A549 (cell line): ENCODE measurements around the gene CACNB1. TPM values are rescaled to one million over a fixed set of nuclear protein-coding genes. Genes with fewer than 3 reads are reported as not detected.
A peak's percentile ranks its signal among the peaks of the same experiment; 100 is the strongest.
"Not testable (repeated sequence)": the region's sequence is repeated elsewhere in the genome, so short reads cannot be mapped to it uniquely, and the experiment has no call there.

Source experiments
- ATAC-seq, 2 experiments: fragments of 200-7000 bp in 1 of 2; fragments of >200 bp in 1 of 2; cut with Nextera tagmentation in 1 of 2; cut with Tn5 transposase in 1 of 2; 3 replicates each; pipeline versions ENCODE4 v1.8.0 to v1.9.1; 2018 to 2020; ENCODE audit warnings: mild to moderate bottlenecking in 1 of 2, moderate library complexity in 1 of 2
- CTCF ChIA-PET: fragments of 300-600 bp; sonication (Branson Sonifier 250); formaldehyde crosslinking; extraction: SDS; loops from one replicate; lab custom pipeline; 2021; ENCODE audit warnings: antibody characterized with exemption, inconsistent platforms; lab: Yijun Ruan, JAX
- POLR2A ChIA-PET: fragments of 350-600 bp; formaldehyde crosslinking; extraction: SDS; loops from one replicate; lab custom pipeline; 2021; ENCODE audit warnings: antibody characterized with exemption, inconsistent platforms; lab: Yijun Ruan, JAX
- DNase-seq, 2 experiments: peaks; one replicate each; pipeline versions ENCODE4 v3.0.0 to v3.0.0-alpha.2; 2011 to 2016; ENCODE audit warnings: low read depth in 1 of 2, low spot score in 1 of 2
- FAIRE-seq: peaks from 2 replicates; lab custom pipeline; 2011; peaks lifted over from hg19 to GRCh38; lab: Jason Lieb, UNC
- H3K27ac ChIP-seq, 2 experiments: fragments of >200 bp; sonication (Bioruptor Twin); formaldehyde crosslinking; 3 replicates each; pipeline ENCODE4 v1.5.1; 2016 to 2017
- H3K4me1 ChIP-seq: fragments of >200 bp; sonication (Bioruptor Twin); formaldehyde crosslinking; 3 replicates; pipeline ENCODE4 v1.6.1; 2016
- H3K4me2 ChIP-seq: fragments of >200 bp; sonication (Bioruptor Twin); formaldehyde crosslinking; 3 replicates; pipeline ENCODE4 v1.6.1; 2016
- H3K4me3 ChIP-seq: fragments of >200 bp; sonication (Bioruptor Twin); formaldehyde crosslinking; 3 replicates; pipeline ENCODE4 v1.5.1; 2016
- H3K9me3 ChIP-seq: fragments of >200 bp; sonication (Bioruptor Twin); formaldehyde crosslinking; 3 replicates; pipeline ENCODE4 v1.6.1; 2016
- CHD4 ChIP-seq: fragments of 200-600 bp; sonication (generic); IDR thresholded peaks from 2 replicates; pipeline ENCODE4 v1.6.1; 2016; ENCODE audit warnings: antibody characterized with exemption, mild to moderate bottlenecking, borderline replicate concordance
- FOSB ChIP-seq: fragments of 250-450 bp; sonication (Bioruptor Pico); IDR thresholded peaks from 2 replicates; pipeline ENCODE4 v1.5.0; 2020; ENCODE audit warnings: mild to moderate bottlenecking, moderate library complexity
- FOSL2 ChIP-seq, 2 experiments: fragments of 450-650 bp in 1 of 2; fragments of >200 bp in 1 of 2; sonication (Bioruptor Twin) in 1 of 2; formaldehyde crosslinking; IDR thresholded peaks; 2 replicates each; pipeline versions ENCODE4 v1.5.0 to v1.6.1; 2016 to 2020; ENCODE audit warnings: mild to moderate bottlenecking in 1 of 2, moderate library complexity in 1 of 2
- HOXB5 ChIP-seq: fragments of 250-450 bp; sonication (Bioruptor Pico); IDR thresholded peaks from 2 replicates; pipeline ENCODE4 v1.5.0; 2020; ENCODE audit warnings: mild to moderate bottlenecking, moderate library complexity
- MAFK ChIP-seq: fragments of 450-650 bp; IDR thresholded peaks from 2 replicates; pipeline ENCODE4 v1.6.1; 2014; ENCODE audit not compliant: partially characterized antibody
- RAD21 ChIP-seq, 2 experiments: fragments of >200 bp in 1 of 2; sonication (Bioruptor Twin) in 1 of 2; formaldehyde crosslinking in 1 of 2; IDR thresholded peaks in 1 of 2; conservative IDR thresholded peaks in 1 of 2; 2 replicates in 1 of 2; 3 replicates in 1 of 2; pipeline ENCODE4 v1.6.1; 2012 to 2018; ENCODE audit warnings: inconsistent platforms in 1 of 2
- RARB ChIP-seq: fragments of 250-450 bp; sonication (Bioruptor Pico); IDR thresholded peaks from 2 replicates; pipeline ENCODE4 v1.8.0; 2021; ENCODE audit warnings: mild to moderate bottlenecking, moderate library complexity
- RCOR1 ChIP-seq: fragments of 150-350 bp; IDR thresholded peaks from 2 replicates; pipeline ENCODE4 v1.6.1; 2014; ENCODE audit warnings: antibody characterized with exemption, low read length, low read depth
- RNF2 ChIP-seq: fragments of 200-600 bp; sonication (generic); IDR thresholded peaks from 2 replicates; pipeline ENCODE4 v1.6.1; 2016; ENCODE audit warnings: low read depth, mild to moderate bottlenecking, antibody characterized with exemption, moderate library complexity, borderline replicate concordance
- TP53 ChIP-seq: fragments of 250-450 bp; sonication (Bioruptor Pico); IDR thresholded peaks from 2 replicates; pipeline ENCODE4 v1.5.0; 2021; ENCODE audit warnings: mild to moderate bottlenecking, moderate library complexity
- ZC3H11A ChIP-seq: fragments of 450-650 bp; IDR thresholded peaks from 2 replicates; pipeline ENCODE4 v1.6.1; 2014; ENCODE audit warnings: antibody characterized with exemption, mild to moderate bottlenecking
- WGBS: methylation state at CpG from one replicate; pipeline ENCODE4 v1.1.6; 2017; ENCODE audit errors: missing lambda C conversion rate; 5-methylcytosine and 5-hydroxymethylcytosine counted together
- polyA plus RNA-seq, 4 experiments: library from polyadenylated mRNA; depleted of rRNA in 3 of 4; stranded (reverse); fragments of >200 nt; fragmentation: RNase III in 1 of 4; extraction: RNeasy Plus Mini Kit Qiagen cat#74134 plus additional on column Dnase treatment in 1 of 4; gene quantifications; 2 replicates in 3 of 4; 3 replicates in 1 of 4; pipeline ENCODE4 v1.2.3, GENCODE V29; 2011 to 2017

Gene CACNB1
- polyA plus RNA-seq, 2 of the 4 experiments (the other 2 are of a cell fraction): 3.6 to 3.9 TPM

GRCh38 chr17:39131616-39132015, 65.9 kb downstream of the CACNB1 start:
- Histone ChIP-seq H3K4me3 (no peak overlapping the region), H3K9me3 (no peaks in the 10 kb centered on the region), H3K4me1 (0 out of 3 replicates have a peak, but pooled peaks cover 8% of the 10 kb centered on the region), H3K4me2 (no peak overlapping the region), H3K27ac (peak overlapping the region in 1 of 2 experiments; percentile 49; a peak in 3 of 6 replicates)
- CTCF ChIA-PET: interaction anchor here (0.7 kb wide), 1 partner anchor 22 kb away, joined by 3 read pairs; no protein-coding TSS in a partner anchor
- ATAC-seq (no peak; a peak in 2 of 6 replicates), DNase-seq (no peak), FAIRE-seq (no peak)
- TF ChIP-seq RNF2: no peak
- TF ChIP-seq CHD4: no peak
- no peak for TF ChIP-seq RARB (CRISPR knock-in tag)
- no peak for TF ChIP-seq TP53 (CRISPR knock-in tag)
- WGBS: 80% methylated on average over 6 of the region's 6 CpGs
- POLR2A ChIA-PET: no interaction called here

- ChIA-PET POLR2A (no interaction called here), CTCF (no interaction called here)
- Histone ChIP-seq H3K9me3 (no peaks in the 10 kb centered on the region), H3K4me3 (no peak overlapping the region), H3K27ac (no peak overlapping the region), H3K4me2 (no peak overlapping the region), H3K4me1 (0 out of 3 replicates have a peak, but pooled peaks cover 8% of the 10 kb centered on the region)
- TF ChIP-seq HOXB5 (CRISPR knock-in tag): no peak
- no peak for TF ChIP-seq FOSL2 (IDR thresholded peaks at IDR 0.05)
- TF ChIP-seq FOSL2 (CRISPR knock-in tag; IDR thresholded peaks at IDR 0.05): no peak
- no peak for TF ChIP-seq RCOR1
- 64% methylated on average over 3 of the region's 3 CpGs for WGBS
- ATAC-seq (no peak), DNase-seq (no peak), FAIRE-seq (no peak)
Observed at GRCh38 chr17:39130205-39130604, 67.3 kb downstream of the CACNB1 start.

- H3K9me3 ChIP-seq, DNase-seq, H3K27ac ChIP-seq, FAIRE-seq, H3K4me2 ChIP-seq, ATAC-seq, H3K4me1 ChIP-seq, POLR2A ChIA-PET, H3K4me3 ChIP-seq: not testable (repeated sequence)
- WGBS: 79% methylated on average over 6 of the region's 6 CpGs
- CTCF ChIA-PET: interaction anchor here (0.7 kb wide), 1 partner anchor 46 kb away, joined by 3 read pairs; no protein-coding TSS in a partner anchor
Observed at GRCh38 chr17:39129544-39129943, 67.9 kb downstream of the CACNB1 start.

- no peak for TF ChIP-seq RAD21 (conservative IDR thresholded peaks at IDR 0.05 in 1 of 2, IDR thresholded peaks at IDR 0.05 in 1 of 2)
- ATAC-seq: no peak
- no peaks in the 10 kb centered on the region for H3K9me3 ChIP-seq
- H3K27ac ChIP-seq: no peak overlapping the region
- ChIA-PET CTCF (interaction anchor here (1.0 to 5.3 kb wide), 3 partner anchors 26 to 97 kb away, joined by 3 to 33 read pairs (median 3); partner anchors contain the start of gene PLXDC1), POLR2A (no interaction called here)
- WGBS: 85% methylated on average over 6 of the region's 6 CpGs
- no peak for DNase-seq
- H3K4me1 ChIP-seq: no peaks in the 10 kb centered on the region
- H3K4me3 ChIP-seq: no peak overlapping the region
- FAIRE-seq: no peak
- H3K4me2 ChIP-seq: no peak overlapping the region
Observed at GRCh38 chr17:39126436-39126835, 71.0 kb downstream of the CACNB1 start.

GRCh38 chr17:39125143-39125875, 72.2 kb downstream of the CACNB1 start:
- ATAC-seq: no peak
- ChIA-PET CTCF (interaction anchor here (1.2 to 5.3 kb wide), 5 partner anchors 18 to 496 kb away, joined by 3 to 33 read pairs (median 4); partner anchors contain the start of gene PLXDC1), POLR2A (no interaction called here)
- H3K4me1 ChIP-seq: no peaks in the 10 kb centered on the region
- WGBS: 89% methylated on average over 2 of the region's 2 CpGs
- TF ChIP-seq ZC3H11A (no peak), MAFK (peak; percentile 98)
- TF ChIP-seq, all 56 proteins: peak for 1
- Histone ChIP-seq H3K27ac (no peak overlapping the region), H3K9me3 (no peaks in the 10 kb centered on the region), H3K4me3 (no peak overlapping the region), H3K4me2 (no peak overlapping the region)
- no peak for FAIRE-seq
- DNase-seq: no peak

GRCh38 chr17:39123627-39124026, 73.8 kb downstream of the CACNB1 start:
- Histone ChIP-seq H3K27ac (no peak overlapping the region), H3K4me1 (no peaks in the 10 kb centered on the region), H3K4me3 (no peak overlapping the region), H3K9me3 (no peaks in the 10 kb centered on the region), H3K4me2 (no peak overlapping the region)
- no peak for TF ChIP-seq FOSB (CRISPR knock-in tag)
- no peak for DNase-seq
- FAIRE-seq: no peak
- WGBS: 77% methylated on average over 7 of the region's 9 CpGs
- CTCF ChIA-PET: interaction anchor here (1.1 to 5.3 kb wide), 7 partner anchors 12 to 565 kb away, joined by 3 to 33 read pairs (median 3); partner anchors contain the start of gene PLXDC1
- POLR2A ChIA-PET: no interaction called here
- no peak for ATAC-seq

Other genes starting within 250 kb of the CACNB1 start
- 0.04 TPM in 1 of 2 replicates, not detected in the other for gene FBXO47, start 230.3 kb downstream of the CACNB1 start, polyA plus RNA-seq (2011; rRNA removed)
- 0.04 TPM in 1 of 3 replicates, not detected in the others for gene FBXO47, start 230.3 kb downstream of the CACNB1 start, polyA plus RNA-seq (2017; fragmentation: RNase III; extraction: RNeasy Plus Mini Kit Qiagen cat#74134 plus additional on column Dnase treatment)
- 0.36 and 0.77 TPM in 2 replicates for gene PLXDC1, start 46.0 kb downstream of the CACNB1 start, polyA plus RNA-seq (2011; rRNA removed)
- gene PLXDC1, start 46.0 kb downstream of the CACNB1 start, polyA plus RNA-seq (2017; fragmentation: RNase III; extraction: RNeasy Plus Mini Kit Qiagen cat#74134 plus additional on column Dnase treatment): 0.22 to 0.54 TPM (median 0.31 TPM) in 3 replicates
- not detected in 2 replicates for gene ARL5C, start 31.5 kb downstream of the CACNB1 start, polyA plus RNA-seq (2011; rRNA removed)
- gene ARL5C, start 31.5 kb downstream of the CACNB1 start, polyA plus RNA-seq (2017; fragmentation: RNase III; extraction: RNeasy Plus Mini Kit Qiagen cat#74134 plus additional on column Dnase treatment): not detected in 3 replicates
- 1,983 and 2,211 TPM in 2 replicates for gene RPL19, start 2.6 kb upstream of the CACNB1 start, polyA plus RNA-seq (2011; rRNA removed)
- gene RPL19, start 2.6 kb upstream of the CACNB1 start, polyA plus RNA-seq (2017; fragmentation: RNase III; extraction: RNeasy Plus Mini Kit Qiagen cat#74134 plus additional on column Dnase treatment): 2,724 to 2,918 TPM (median 2,862 TPM) in 3 replicates
- gene STAC2, start 28.3 kb upstream of the CACNB1 start, polyA plus RNA-seq (2011; rRNA removed): 0.03 TPM in 2 replicates
- gene STAC2, start 28.3 kb upstream of the CACNB1 start, polyA plus RNA-seq (2017; fragmentation: RNase III; extraction: RNeasy Plus Mini Kit Qiagen cat#74134 plus additional on column Dnase treatment): 0.16 to 0.29 TPM (median 0.26 TPM) in 3 replicates
- gene FBXL20, start 204.0 kb upstream of the CACNB1 start, polyA plus RNA-seq (2011; rRNA removed): 6.7 and 12.2 TPM in 2 replicates
- 4.3 to 5.7 TPM (median 5.6 TPM) in 3 replicates for gene FBXL20, start 204.0 kb upstream of the CACNB1 start, polyA plus RNA-seq (2017; fragmentation: RNase III; extraction: RNeasy Plus Mini Kit Qiagen cat#74134 plus additional on column Dnase treatment)